Measurements from ENCODE around the gene TLCD4.

- TF ChIP-seq CTCF (IDR thresholded peaks at IDR 0.05) (no peak), EZH2phosphoT487 (IDR thresholded peaks at IDR 0.05) (no peak), EZH2 (IDR thresholded peaks at IDR 0.05) (no peak)
Observed at GRCh38 chr1:95071539-95071938, 45.6 kb upstream of the TLCD4 start.
